Measurements from ENCODE around the gene DPYSL4.

The DPYSL4 gene

DNA sequence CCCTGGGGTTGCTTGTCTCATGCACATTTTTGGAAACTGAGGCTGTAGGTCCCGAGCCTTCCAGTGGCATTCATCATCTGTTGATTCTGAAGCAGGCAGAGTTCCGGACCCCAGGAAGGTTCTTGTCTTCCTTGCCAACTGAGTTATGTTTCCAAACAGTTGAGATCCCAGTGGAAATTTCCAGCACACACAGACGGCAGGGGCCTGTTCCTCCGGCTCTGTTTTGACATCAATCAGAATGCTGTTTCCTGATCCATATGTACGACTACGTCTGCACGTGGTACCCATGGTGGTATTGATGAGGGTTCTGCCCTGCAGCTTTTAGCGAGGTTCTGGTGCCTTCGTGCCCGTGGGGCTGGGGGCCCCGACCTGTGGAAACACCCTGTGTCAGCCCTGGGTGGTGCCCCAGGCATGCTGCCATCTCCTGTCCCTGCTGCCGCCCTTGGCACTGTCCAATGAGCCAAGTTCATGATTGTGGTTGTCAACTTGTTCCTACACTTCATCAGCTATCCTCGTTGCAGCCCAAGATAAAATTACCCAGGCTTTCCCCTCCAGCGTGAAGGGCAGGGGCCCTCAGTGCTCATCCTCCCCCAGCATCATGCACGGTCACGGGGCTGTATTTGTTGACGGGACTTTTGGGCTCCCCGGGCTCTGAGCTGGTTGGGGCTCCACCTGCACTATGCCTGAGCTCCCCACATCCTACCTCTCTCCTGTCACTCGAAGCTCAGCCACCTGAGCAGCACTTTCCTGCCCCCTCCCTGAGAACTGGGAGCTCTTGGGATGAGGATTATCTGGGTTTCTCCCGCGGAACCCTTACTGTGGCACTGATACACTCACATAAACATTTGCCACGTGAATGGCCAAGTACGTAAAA is 7.8 kb upstream of the DPYSL4 start:
- no peak for DNase-seq (ENCODE audit: low spot score)

GRCh38 chr10:132179551-132180392 is 7.0 kb upstream of the DPYSL4 start:
- no peak for DNase-seq (ENCODE audit: low spot score)

DNA sequence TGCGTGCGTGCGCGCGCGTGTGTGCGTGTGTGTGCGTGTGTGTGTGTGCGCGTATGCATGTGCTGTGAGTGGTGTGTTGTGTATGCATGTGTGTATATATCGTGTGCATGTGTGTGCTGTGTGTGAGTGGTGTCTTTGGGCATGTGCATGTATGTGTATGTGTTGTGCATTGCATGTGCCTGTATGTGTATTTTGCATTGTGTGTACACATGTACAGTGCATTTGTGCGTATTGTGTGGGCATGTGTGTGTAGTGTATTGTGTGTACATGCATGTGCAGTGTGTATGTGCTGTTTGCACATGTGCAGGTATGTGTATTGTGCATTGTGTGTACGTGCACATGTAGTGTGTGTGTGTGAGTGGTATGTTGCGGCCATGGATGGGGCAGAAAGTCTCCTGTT is 6.0 kb upstream of the DPYSL4 start:
- DNase-seq (ENCODE audit: low spot score): no peak

GRCh38 chr10:132181691-132182425 is 4.9 kb upstream of the DPYSL4 start:
- no peak for DNase-seq (ENCODE audit: low spot score)

- no peak for DNase-seq (ENCODE audit: low spot score)
These were observed 4.2 kb upstream of the DPYSL4 start for GRCh38 chr10:132182591-132182990.

DNA sequence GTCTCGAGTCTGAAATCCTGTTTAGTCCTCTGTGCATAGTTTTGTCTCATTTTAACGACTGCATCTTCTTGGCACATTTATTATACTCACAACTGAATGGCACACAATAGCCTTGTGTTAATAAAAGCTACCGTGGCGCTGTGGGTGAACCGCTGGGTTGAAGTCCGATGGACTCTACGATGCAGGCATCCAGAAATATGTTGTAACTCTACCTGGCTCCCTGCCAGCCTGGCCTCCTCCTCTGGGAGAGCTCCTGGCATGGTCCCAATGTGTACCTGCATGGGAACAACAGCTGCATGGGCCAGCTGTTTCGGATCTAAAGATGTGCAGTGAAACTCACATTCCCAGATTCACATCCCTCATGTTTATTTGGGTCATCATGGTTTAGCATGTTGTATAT is 3.7 kb upstream of the DPYSL4 start:
- DNase-seq (ENCODE audit: low spot score): no peak

DNA sequence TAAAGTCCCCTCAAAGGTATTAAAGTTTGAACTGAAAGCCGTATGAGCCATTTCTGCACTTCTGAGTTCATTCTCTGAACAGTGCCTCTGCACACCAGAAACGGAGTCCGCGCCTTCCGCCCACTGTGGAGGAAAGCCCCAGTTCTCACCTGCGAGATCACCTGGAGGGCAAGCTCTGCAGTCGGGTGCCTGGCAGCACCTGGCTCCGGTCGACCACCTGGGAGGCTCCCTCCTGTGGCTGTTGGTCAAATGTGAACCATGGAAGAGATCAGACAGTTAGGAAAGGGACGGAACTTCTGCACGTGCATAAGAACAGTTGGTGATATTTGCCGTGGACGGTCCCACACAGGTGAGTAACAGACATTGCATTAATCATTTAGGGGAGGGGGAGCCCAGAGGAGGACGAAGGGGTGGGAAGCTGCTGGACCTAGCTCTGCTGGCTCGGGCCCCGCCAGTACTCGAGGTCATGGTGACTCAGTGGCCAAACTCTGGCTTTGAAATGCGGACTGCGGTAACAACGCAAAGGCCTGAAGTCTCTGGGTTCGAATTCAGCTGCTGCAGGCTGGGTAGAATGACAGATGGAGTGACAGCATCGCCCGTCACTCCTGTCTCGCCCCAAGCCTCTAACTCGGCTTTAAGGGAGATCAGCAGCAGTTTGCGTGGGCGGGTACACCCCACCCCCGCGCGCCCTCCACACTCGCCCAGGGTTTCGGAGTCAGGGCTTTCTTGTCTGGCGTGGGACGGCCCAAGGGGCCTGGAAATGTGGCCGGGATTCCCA is 1.7 kb upstream of the DPYSL4 start:
- DNase-seq (ENCODE audit: low spot score): no peak

- peak; percentile 75 for DNase-seq (ENCODE audit: low spot score)
These were observed 904 bp upstream of the DPYSL4 start for GRCh38 chr10:132185601-132186487.

GRCh38 chr10:132187430-132188138 is 836 bp downstream of the DPYSL4 start:
- DNase-seq (ENCODE audit: low spot score): no peak

DNA sequence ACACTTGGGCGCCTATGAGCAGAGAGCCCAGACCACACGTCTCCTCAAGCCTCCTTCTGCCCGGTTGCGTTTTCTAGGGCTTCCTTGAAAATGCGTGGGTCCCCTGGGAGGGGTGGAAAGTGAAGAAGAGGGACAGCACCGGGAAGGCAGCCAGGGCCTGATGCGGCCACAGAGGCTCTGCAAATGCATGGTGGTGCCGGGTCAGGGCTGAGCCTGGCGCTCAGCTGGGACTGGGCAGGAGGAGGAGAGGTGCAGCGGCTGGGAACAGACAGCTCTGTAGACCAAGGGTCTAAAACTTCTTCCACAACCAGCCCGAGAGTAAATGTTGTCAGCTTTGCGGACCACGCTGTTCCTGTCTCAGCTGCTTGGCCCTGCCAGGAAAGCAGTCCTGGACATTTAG is 1.6 kb downstream of the DPYSL4 start:
- DNase-seq (ENCODE audit: low spot score): no peak

GRCh38 chr10:132189016-132189415 is 2.3 kb downstream of the DPYSL4 start:
- DNase-seq (ENCODE audit: low spot score): no peak

- DNase-seq (ENCODE audit: low spot score): no peak
These were observed 3.2 kb downstream of the DPYSL4 start for GRCh38 chr10:132189810-132190422.

DNA sequence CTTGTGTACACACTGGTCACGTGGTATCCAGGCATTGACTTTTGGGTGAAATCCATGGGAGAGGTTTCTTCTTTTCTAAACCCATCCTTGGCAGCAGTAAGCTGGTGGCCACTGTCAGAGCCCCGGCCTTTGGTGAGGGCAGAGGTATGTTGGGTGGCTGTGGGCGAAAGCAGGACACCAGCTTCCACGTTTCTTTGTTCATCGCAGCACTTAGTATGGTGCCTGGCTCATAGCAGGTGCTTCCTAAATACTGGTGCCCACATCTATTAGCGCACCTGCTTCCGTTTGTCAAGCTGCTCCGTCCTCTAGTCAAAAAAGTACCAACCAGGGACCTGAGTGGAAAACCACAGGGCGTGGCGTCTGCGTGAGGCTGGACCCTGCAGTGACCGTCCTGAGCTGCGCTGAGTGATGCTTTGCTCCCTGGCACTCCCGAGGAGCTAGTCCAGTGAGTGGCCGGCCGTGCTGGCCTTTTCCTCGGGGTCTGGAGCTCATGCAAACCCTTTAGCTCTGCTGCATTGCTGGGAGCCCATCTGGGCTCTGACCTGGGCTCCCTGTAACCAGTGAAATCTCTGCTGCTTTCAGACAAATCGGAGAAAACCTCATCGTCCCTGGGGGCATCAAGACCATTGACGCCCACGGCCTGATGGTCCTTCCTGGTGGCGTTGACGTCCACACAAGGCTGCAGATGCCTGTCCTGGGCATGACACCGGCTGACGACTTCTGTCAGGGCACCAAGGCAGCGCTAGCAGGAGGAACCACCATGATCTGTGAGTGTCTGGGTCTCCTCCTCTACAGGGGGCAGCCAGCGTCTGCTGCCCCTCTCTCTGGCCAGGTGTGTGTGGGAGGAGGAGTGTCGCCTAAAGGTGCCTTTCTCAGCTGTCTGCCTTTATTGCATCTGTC is 5.6 kb downstream of the DPYSL4 start:
- no peak for DNase-seq (ENCODE audit: low spot score)

DNA sequence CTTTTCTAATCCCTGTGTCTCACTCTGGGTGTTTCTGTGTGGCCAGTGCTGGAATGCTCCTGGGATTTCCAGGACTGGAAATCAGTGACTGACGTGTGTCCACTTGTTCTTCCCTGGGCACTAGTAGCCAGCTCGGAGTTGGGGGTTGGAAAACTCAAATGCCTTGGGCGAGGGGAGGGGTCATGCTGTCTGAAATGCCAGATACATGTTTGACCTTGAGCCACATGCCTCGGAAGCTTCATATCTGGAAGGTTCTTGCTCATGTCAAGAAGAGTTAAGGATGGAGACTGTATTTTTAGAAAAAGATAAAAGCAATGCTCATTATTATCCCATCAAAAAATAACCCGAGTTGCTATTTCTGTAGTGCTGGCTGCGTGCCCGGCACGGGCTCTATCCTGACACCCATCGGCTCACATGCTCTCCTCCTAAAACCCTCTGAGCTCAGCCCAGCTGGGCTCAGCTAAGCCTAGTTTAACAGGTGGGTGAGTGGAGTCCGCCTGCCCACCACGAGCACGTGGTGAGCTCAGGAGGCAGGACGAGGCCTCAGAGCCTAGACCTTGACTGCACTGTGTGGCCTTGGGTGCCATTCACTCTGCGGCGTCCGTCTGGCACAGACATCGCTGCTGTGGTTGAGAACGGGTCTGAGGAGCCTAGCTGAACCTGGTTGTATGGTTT is 6.4 kb downstream of the DPYSL4 start:
- DNase-seq (ENCODE audit: low spot score): no peak

GRCh38 chr10:132193907-132194552 is 7.3 kb downstream of the DPYSL4 start:
- DNase-seq (ENCODE audit: low spot score): peak; percentile 76

DNA sequence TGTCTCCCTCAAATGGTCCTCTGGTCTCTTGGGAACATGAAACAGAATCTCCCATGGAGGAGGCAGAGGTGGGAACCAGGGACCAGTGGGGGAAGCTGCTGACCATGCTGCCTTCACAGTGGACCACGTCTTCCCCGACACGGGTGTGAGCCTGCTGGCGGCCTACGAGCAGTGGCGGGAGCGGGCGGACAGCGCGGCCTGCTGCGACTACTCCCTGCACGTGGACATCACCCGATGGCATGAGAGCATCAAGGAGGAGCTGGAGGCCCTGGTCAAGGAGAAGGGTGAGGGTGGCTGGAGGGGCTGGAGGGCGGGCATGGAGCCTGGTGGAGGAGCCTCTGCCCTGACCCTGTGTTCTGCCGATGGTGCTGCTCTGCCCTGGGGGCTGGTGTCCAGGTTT is 8.0 kb downstream of the DPYSL4 start:
- no peak for DNase-seq (ENCODE audit: low spot score)

- DNase-seq (ENCODE audit: low spot score): no peak
These were observed 8.8 kb downstream of the DPYSL4 start for GRCh38 chr10:132195366-132196075.
